HEK293 (cell line): ENCODE data around the gene ADORA2A.

Source experiments
- GLIS2 ChIP-seq: fragments of 450-650 bp; formaldehyde crosslinking; IDR thresholded peaks from 2 replicates; pipeline ENCODE4 v1.5.1; 2016; ENCODE audit warnings: missing biosample characterization, missing genetic modification characterization
- ZFP41 ChIP-seq: fragments of 450-650 bp; formaldehyde crosslinking; IDR thresholded peaks from 2 replicates; pipeline ENCODE4 v1.5.1; 2016; ENCODE audit warnings: missing biosample characterization, missing genetic modification characterization, borderline replicate concordance
- ZNF146 ChIP-seq: fragments of 450-650 bp; formaldehyde crosslinking; IDR thresholded peaks from 2 replicates; pipeline ENCODE4 v1.5.1; 2016; ENCODE audit warnings: missing biosample characterization, missing genetic modification characterization
- ZNF266 ChIP-seq: fragments of 450-650 bp; formaldehyde crosslinking; IDR thresholded peaks from 2 replicates; pipeline ENCODE4 v1.5.1; 2016; ENCODE audit warnings: missing biosample characterization, missing genetic modification characterization, low read depth
- ZNF501 ChIP-seq: fragments of 450-650 bp; formaldehyde crosslinking; IDR thresholded peaks from 2 replicates; pipeline ENCODE4 v1.5.1; 2016; ENCODE audit warnings: missing biosample characterization, missing genetic modification characterization
- ZNF626 ChIP-seq: fragments of 450-650 bp; sonication (Bioruptor Pico); formaldehyde crosslinking; IDR thresholded peaks from 2 replicates; pipeline ENCODE4 v1.5.1; 2018; ENCODE audit warnings: missing biosample characterization, missing genetic modification characterization, inconsistent platforms
- ZNF670 ChIP-seq: fragments of 450-650 bp; formaldehyde crosslinking; IDR thresholded peaks from 2 replicates; pipeline ENCODE4 v1.5.1; 2016; ENCODE audit warnings: missing biosample characterization, missing genetic modification characterization, low read depth
- ZNF707 ChIP-seq: fragments of 450-650 bp; formaldehyde crosslinking; IDR thresholded peaks from 2 replicates; pipeline ENCODE4 v1.5.1; 2016; ENCODE audit warnings: missing biosample characterization, missing genetic modification characterization
- ZNF792 ChIP-seq: fragments of 450-650 bp; formaldehyde crosslinking; IDR thresholded peaks from 2 replicates; pipeline ENCODE4 v1.5.1; 2016; ENCODE audit warnings: missing biosample characterization, missing genetic modification characterization
- TF ChIP-seq, protein P1 (sequence below): fragments of 450-650 bp; formaldehyde crosslinking; IDR thresholded peaks from 2 replicates; pipeline ENCODE4 v1.5.1; 2016; ENCODE audit warnings: missing biosample characterization, missing genetic modification characterization

DNA sequence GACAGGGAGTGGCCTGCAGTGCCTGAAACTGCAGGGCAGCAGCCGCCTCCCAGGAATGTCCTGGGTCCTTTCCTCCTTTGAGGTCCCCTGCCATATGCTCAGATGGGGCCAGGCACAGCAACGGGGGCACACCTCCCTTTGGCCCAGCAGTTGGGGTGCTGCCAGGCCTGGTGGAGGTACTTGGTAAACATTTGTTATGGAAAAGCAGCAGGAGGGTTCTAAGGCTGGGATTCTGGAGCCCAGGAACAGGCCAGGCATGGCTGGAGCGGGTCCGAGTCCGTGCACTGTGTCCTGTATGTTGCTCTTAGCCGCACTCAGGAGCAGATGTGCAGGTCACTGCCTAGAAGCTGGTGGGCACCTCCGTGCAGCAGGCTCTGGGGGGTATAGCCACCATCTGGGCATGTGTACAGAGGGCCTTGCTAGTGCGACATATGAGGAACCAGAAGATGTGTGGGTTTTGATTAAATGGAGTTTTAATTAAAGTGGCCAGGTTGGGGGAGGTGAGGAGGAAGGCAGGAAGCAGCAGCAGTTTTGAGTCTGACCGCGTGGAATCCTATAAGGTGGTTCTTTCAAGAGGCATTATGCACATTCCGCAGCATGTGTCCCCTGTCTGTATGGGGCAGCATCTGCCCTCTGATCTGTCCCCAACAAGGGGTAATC lies 1.5 kb downstream of the ADORA2A start:
- TF ChIP-seq, protein P1, sequence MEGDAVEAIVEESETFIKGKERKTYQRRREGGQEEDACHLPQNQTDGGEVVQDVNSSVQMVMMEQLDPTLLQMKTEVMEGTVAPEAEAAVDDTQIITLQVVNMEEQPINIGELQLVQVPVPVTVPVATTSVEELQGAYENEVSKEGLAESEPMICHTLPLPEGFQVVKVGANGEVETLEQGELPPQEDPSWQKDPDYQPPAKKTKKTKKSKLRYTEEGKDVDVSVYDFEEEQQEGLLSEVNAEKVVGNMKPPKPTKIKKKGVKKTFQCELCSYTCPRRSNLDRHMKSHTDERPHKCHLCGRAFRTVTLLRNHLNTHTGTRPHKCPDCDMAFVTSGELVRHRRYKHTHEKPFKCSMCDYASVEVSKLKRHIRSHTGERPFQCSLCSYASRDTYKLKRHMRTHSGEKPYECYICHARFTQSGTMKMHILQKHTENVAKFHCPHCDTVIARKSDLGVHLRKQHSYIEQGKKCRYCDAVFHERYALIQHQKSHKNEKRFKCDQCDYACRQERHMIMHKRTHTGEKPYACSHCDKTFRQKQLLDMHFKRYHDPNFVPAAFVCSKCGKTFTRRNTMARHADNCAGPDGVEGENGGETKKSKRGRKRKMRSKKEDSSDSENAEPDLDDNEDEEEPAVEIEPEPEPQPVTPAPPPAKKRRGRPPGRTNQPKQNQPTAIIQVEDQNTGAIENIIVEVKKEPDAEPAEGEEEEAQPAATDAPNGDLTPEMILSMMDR (tag by site-specific recombination): no peak
- no peak for TF ChIP-seq ZNF501 (tag by site-specific recombination)
- TF ChIP-seq ZNF626: no peak
- no peak for TF ChIP-seq ZFP41 (tag by site-specific recombination)
- no peak for TF ChIP-seq GLIS2 (tag by site-specific recombination)
- TF ChIP-seq ZNF146 (tag by site-specific recombination): no peak
- TF ChIP-seq ZNF707: no peak
- TF ChIP-seq ZNF266 (tag by site-specific recombination): no peak
- no peak for TF ChIP-seq ZNF670
- TF ChIP-seq ZNF792 (tag by site-specific recombination): no peak
